ENCODE results near the gene SPEF2.
"Not testable (repeated sequence)": the region's sequence is repeated elsewhere in the genome, so short reads cannot be mapped to it uniquely, and the experiment has no call there.

The SPEF2 gene

GRCh38 chr5:35651002-35651756, 33.5 kb downstream of the SPEF2 start:
- DNase-seq (ENCODE audit: low read depth): peak; percentile 25

- no peak for DNase-seq (ENCODE audit: low read depth)
Observed at GRCh38 chr5:35656721-35657120, 39.1 kb downstream of the SPEF2 start.

- no peak for DNase-seq (ENCODE audit: low read depth)
Observed at GRCh38 chr5:35657877-35658276, 40.2 kb downstream of the SPEF2 start.

- no peak for DNase-seq (ENCODE audit: low read depth)
Observed at GRCh38 chr5:35659556-35659955, 41.9 kb downstream of the SPEF2 start.

- no peak for DNase-seq (ENCODE audit: low read depth)
Observed at GRCh38 chr5:35660451-35660850, 42.8 kb downstream of the SPEF2 start.

GRCh38 chr5:35664584-35664983, 46.9 kb downstream of the SPEF2 start:
- no peak for DNase-seq (ENCODE audit: low read depth)

GRCh38 chr5:35665096-35665495, 47.4 kb downstream of the SPEF2 start:
- no peak for DNase-seq (ENCODE audit: low read depth)

- no peak for DNase-seq (ENCODE audit: low read depth)
Observed at GRCh38 chr5:35668319-35668718, 50.7 kb downstream of the SPEF2 start.

GRCh38 chr5:35668794-35669193, 51.1 kb downstream of the SPEF2 start:
- no peak for DNase-seq (ENCODE audit: low read depth)

GRCh38 chr5:35671541-35672295, 54.1 kb downstream of the SPEF2 start:
- DNase-seq (ENCODE audit: low read depth): no peak

- not testable (repeated sequence) for DNase-seq (ENCODE audit: low read depth)
Observed at GRCh38 chr5:35672296-35672655, 54.6 kb downstream of the SPEF2 start.

GRCh38 chr5:35672995-35673394, 55.3 kb downstream of the SPEF2 start:
- peak; percentile 12 for DNase-seq (ENCODE audit: low read depth)

GRCh38 chr5:35674049-35674448, 56.4 kb downstream of the SPEF2 start:
- DNase-seq (ENCODE audit: low read depth): no peak

- no peak for DNase-seq (ENCODE audit: low read depth)
Observed at GRCh38 chr5:35675392-35675791, 57.7 kb downstream of the SPEF2 start.

- no peak for DNase-seq (ENCODE audit: low read depth)
Observed at GRCh38 chr5:35677878-35678277, 60.2 kb downstream of the SPEF2 start.

- no peak for DNase-seq (ENCODE audit: low read depth)
Observed at GRCh38 chr5:35678661-35679060, 61.0 kb downstream of the SPEF2 start.

- DNase-seq (ENCODE audit: low read depth): no peak
Observed at GRCh38 chr5:35679357-35679756, 61.7 kb downstream of the SPEF2 start.

GRCh38 chr5:35681911-35682310, 64.2 kb downstream of the SPEF2 start:
- DNase-seq (ENCODE audit: low read depth): no peak

GRCh38 chr5:35683466-35683865, 65.8 kb downstream of the SPEF2 start:
- DNase-seq (ENCODE audit: low read depth): no peak

- DNase-seq (ENCODE audit: low read depth): no peak
Observed at GRCh38 chr5:35685161-35685560, 67.5 kb downstream of the SPEF2 start.

- DNase-seq (ENCODE audit: low read depth): no peak
Observed at GRCh38 chr5:35687961-35688360, 70.3 kb downstream of the SPEF2 start.

- DNase-seq (ENCODE audit: low read depth): no peak
Observed at GRCh38 chr5:35694481-35694880, 76.8 kb downstream of the SPEF2 start.

- no peak for DNase-seq (ENCODE audit: low read depth)
Observed at GRCh38 chr5:35698047-35698808, 80.6 kb downstream of the SPEF2 start.
